Caco-2 (cell line): ENCODE measurements around the gene TMF1. TPM values are rescaled to one million over a fixed set of nuclear protein-coding genes. Genes with fewer than 3 reads are reported as not detected.
A peak's percentile ranks its signal among the peaks of the same experiment; 100 is the strongest.

Experiments used
- BruUV-seq: library from RNA; stranded (reverse); fragments of 400-500 nt; replicated peaks from 2 replicates; lab custom pipeline; 2021; lab: Mats Ljungman, UMichigan
- CTCF ChIA-PET: fragments of 300-600 bp; sonication (Branson Sonifier 250); formaldehyde crosslinking; loops from one replicate; lab custom pipeline; 2022; ENCODE audit warnings: antibody characterized with exemption; lab: Charles Lee
- POLR2A ChIA-PET: fragments of 300-600 bp; sonication (Branson Sonifier 250); formaldehyde crosslinking; loops from one replicate; lab custom pipeline; 2022; ENCODE audit warnings: antibody characterized with exemption; lab: Charles Lee
- DNase-seq, 2 experiments: peaks; one replicate each; pipeline versions ENCODE4 v3.0.0 to v3.0.0-alpha.2; 2020 to 2022
- H3K27me3 ChIP-seq: replicated peaks from 2 replicates; pipeline ENCODE4 v1.6.0; 2011; ENCODE audit warnings: low read length; ENCODE audit not compliant: control insufficient read depth, insufficient read depth
- H3K36me3 ChIP-seq: 2 replicates; pipeline ENCODE4 v1.5.1; 2011; ENCODE audit warnings: low read length; ENCODE audit not compliant: control insufficient read depth, insufficient read depth
- H3K4me1 ChIP-seq: fragments of 250-450 bp; sonication (Bioruptor Pico); 2 replicates; pipeline ENCODE4 v1.5.1; 2020; ENCODE audit warnings: mild to moderate bottlenecking
- H3K4me3 ChIP-seq: 2 replicates; pipeline ENCODE4 v1.5.1; 2011; ENCODE audit warnings: low read depth, mild to moderate bottlenecking, control low read depth, low read length
- H3K9me3 ChIP-seq: fragments of 250-450 bp; sonication (Bioruptor Pico); 2 replicates; pipeline ENCODE4 v1.5.1; 2020; ENCODE audit warnings: mild to moderate bottlenecking, moderate library complexity
- H3K27ac Mint-ChIP-seq: one replicate; pipeline ENCODE4 v1.8.0; 2022; ENCODE audit warnings: mixed read lengths; ENCODE audit not compliant: unreplicated experiment
- H3K27me3 Mint-ChIP-seq: one replicate; pipeline ENCODE4 v1.8.0; 2022; ENCODE audit warnings: mixed read lengths; ENCODE audit not compliant: insufficient read depth, unreplicated experiment
- H3K36me3 Mint-ChIP-seq: one replicate; pipeline ENCODE4 v1.8.0; 2022; ENCODE audit warnings: mild to moderate bottlenecking, mixed read lengths; ENCODE audit not compliant: insufficient read depth, unreplicated experiment
- H3K4me1 Mint-ChIP-seq: one replicate; pipeline ENCODE4 v1.8.0; 2022; ENCODE audit warnings: low read depth, mixed read lengths; ENCODE audit not compliant: unreplicated experiment
- H3K4me3 Mint-ChIP-seq: one replicate; pipeline ENCODE4 v1.8.0; 2022; ENCODE audit warnings: mild to moderate bottlenecking, moderate library complexity, mixed read lengths; ENCODE audit not compliant: unreplicated experiment
- H3K9me3 Mint-ChIP-seq: one replicate; pipeline ENCODE4 v1.8.0; 2022; ENCODE audit warnings: mixed read lengths; ENCODE audit not compliant: unreplicated experiment
- intact Hi-C: fragments of 100-400 bp; cut with micrococcal nuclease; formaldehyde crosslinking; loops from one replicate; pipeline ENCODE4 v1.10.0; 2022; ENCODE audit not compliant: unreplicated experiment
- total RNA-seq: library from RNA; stranded (reverse); gene quantifications from 2 replicates; pipeline ENCODE4 v1.2.3, GENCODE V29; 2022
- TF ChIP-seq, protein P1 (sequence below), 2 experiments: fragments of 200-600 bp in 1 of 2; IDR thresholded peaks; 1 replicate in 1 of 2; 2 replicates in 1 of 2; pipeline versions ENCODE4 v1.5.1 to v1.8.0; 2011 to 2022; ENCODE audit warnings: antibody characterized with exemption in 1 of 2, control low read depth in 1 of 2, inconsistent platforms in 1 of 2, low read depth in 1 of 2, low read length in 1 of 2, mild to moderate bottlenecking in 1 of 2, moderate library complexity in 1 of 2; ENCODE audit not compliant: insufficient read depth in 1 of 2, severe bottlenecking in 1 of 2, unreplicated experiment in 1 of 2

The TMF1 gene
- total RNA-seq, 1 experiment from 2014 or later = 30.2 TPM

DNA sequence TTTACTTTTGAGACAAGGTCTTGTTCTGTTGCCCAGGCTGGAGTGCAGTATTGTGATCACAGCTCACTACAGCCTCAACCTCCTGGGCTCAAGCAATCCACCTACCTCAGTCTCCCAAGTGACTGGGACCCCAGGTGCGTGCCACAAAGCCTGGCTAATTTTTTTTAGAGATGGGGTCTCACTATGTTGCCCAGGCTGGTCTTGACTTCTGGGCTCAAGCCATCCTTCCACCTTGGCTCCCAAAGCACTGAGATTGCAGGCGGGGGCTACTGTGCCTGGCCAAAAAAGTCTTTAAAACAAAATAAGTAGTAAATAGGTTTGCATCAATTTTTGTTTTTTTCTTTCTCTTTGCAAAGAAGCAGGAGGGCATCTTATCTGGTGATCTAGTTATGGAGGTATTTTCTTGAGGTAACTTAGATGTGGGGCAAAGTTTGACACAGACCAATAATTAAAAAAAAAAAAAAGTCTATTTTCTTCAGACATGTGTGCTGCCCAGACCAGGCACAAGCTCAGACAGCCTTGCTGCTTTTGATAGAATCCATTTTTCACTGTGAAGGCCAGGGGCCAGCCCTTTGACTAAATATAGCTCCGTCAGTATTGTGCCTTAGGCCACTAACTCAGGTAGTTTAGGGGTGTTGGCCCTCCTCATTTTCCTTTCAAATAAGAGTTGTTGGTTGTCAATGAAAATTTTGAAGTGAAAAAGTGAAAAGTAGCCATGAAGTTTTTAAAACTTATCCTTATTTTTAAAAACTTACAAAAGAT is 35.1 kb upstream of the TMF1 start:
- no TSS peak for BruUV-seq
- CTCF ChIA-PET = no interaction called here
- peaks cover 35% of the 10 kb centered on the region for H3K4me1 Mint-ChIP-seq

GRCh38 chr3:69085833-69086722 is 33.9 kb upstream of the TMF1 start:
- Mint-ChIP-seq H3K27me3 (no peaks in the 10 kb centered on the region), H3K36me3 (no peaks in the 10 kb centered on the region), H3K4me3 (peak overlapping the region; percentile 85), H3K27ac (peak overlapping the region; percentile 57), H3K9me3 (no peaks in the 10 kb centered on the region), H3K4me1 (peaks cover 35% of the 10 kb centered on the region)
- ChIA-PET POLR2A (interaction anchor here (0.6 kb wide), 1 partner anchor 1100 kb away, joined by 3 read pairs; no protein-coding TSS in a partner anchor), CTCF (interaction anchor here (0.7 kb wide), 1 partner anchor 996 kb away, joined by 4 read pairs; no protein-coding TSS in a partner anchor)
- Histone ChIP-seq H3K36me3 (no peaks in the 10 kb centered on the region), H3K4me3 (peak overlapping the region; percentile 92), H3K4me1 (peaks cover 11% of the 10 kb centered on the region), H3K9me3 (no peaks in the 10 kb centered on the region), H3K27me3 (no peaks in the 10 kb centered on the region)
- TF ChIP-seq, protein P1, sequence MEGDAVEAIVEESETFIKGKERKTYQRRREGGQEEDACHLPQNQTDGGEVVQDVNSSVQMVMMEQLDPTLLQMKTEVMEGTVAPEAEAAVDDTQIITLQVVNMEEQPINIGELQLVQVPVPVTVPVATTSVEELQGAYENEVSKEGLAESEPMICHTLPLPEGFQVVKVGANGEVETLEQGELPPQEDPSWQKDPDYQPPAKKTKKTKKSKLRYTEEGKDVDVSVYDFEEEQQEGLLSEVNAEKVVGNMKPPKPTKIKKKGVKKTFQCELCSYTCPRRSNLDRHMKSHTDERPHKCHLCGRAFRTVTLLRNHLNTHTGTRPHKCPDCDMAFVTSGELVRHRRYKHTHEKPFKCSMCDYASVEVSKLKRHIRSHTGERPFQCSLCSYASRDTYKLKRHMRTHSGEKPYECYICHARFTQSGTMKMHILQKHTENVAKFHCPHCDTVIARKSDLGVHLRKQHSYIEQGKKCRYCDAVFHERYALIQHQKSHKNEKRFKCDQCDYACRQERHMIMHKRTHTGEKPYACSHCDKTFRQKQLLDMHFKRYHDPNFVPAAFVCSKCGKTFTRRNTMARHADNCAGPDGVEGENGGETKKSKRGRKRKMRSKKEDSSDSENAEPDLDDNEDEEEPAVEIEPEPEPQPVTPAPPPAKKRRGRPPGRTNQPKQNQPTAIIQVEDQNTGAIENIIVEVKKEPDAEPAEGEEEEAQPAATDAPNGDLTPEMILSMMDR (IDR thresholded peaks at IDR 0.05; ENCODE audit: insufficient read depth in 1 of 2, low read depth in 1 of 2, low read length in 1 of 2, severe bottlenecking in 1 of 2, unreplicated experiment in 1 of 2) = no peak
- BruUV-seq = no TSS peak
- intact Hi-C loops = no loop called here
- DNase-seq = peak in 1 of 2 experiments; percentile 39

More for the DNA sequence above, 35.1 kb upstream of the TMF1 start:
- POLR2A ChIA-PET = no interaction called here
- intact Hi-C loops = no loop called here
- no peak overlapping the region for H3K4me3 Mint-ChIP-seq
- DNase-seq = no peak
- H3K36me3 Mint-ChIP-seq = no peaks in the 10 kb centered on the region
- no peaks in the 10 kb centered on the region for H3K9me3 Mint-ChIP-seq
- no peaks in the 10 kb centered on the region for H3K9me3 ChIP-seq
- no peaks in the 10 kb centered on the region for H3K27me3 ChIP-seq
- no peaks in the 10 kb centered on the region for H3K27me3 Mint-ChIP-seq
- H3K4me1 ChIP-seq = peaks cover 11% of the 10 kb centered on the region
- H3K27ac Mint-ChIP-seq = no peak overlapping the region
- no peak overlapping the region for H3K4me3 ChIP-seq
- no peaks in the 10 kb centered on the region for H3K36me3 ChIP-seq
- TF ChIP-seq, protein P1 (IDR thresholded peaks at IDR 0.05; ENCODE audit: insufficient read depth in 1 of 2, low read depth in 1 of 2, low read length in 1 of 2, severe bottlenecking in 1 of 2, unreplicated experiment in 1 of 2) = no peak

DNA sequence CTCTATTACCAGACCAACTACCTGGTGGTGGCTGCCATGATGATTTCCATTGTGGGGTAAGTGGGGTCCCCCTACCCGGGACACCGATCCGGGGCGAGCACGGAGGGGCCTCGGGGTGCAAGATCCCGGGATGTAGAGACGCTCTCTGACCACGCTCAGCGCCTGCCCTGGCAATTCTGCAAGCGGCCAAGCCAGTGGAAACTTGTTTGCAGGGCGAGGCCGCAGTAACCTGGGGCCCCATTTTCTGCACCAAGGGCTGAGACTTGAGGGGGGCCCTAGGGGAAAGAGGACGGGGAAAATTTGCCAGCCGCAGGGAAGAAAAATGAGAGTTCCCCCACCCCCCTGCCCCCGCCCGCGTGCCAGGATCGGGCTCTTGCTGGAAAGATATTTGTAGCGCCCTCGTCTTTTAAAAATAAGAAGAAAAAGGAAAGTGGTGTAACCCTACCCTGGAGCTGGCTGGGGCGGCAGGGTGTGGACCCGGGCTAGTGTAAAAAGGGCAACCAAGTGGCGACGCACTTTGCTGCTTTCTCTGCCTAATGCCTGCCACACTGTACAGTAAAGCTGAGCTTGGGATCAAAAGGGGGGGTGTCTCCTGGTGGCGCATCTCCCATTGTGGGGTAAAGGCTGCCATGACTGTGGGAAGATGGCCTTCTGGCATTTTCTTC is 33.2 kb upstream of the TMF1 start:
- Histone ChIP-seq H3K9me3 (no peaks in the 10 kb centered on the region), H3K36me3 (no peaks in the 10 kb centered on the region), H3K27me3 (no peaks in the 10 kb centered on the region), H3K4me1 (peaks cover 11% of the 10 kb centered on the region), H3K4me3 (peak overlapping the region; percentile 92)
- POLR2A ChIA-PET = interaction anchor here (0.6 kb wide), 1 partner anchor 1101 kb away, joined by 3 read pairs; no protein-coding TSS in a partner anchor
- H3K9me3 Mint-ChIP-seq = no peaks in the 10 kb centered on the region
- TF ChIP-seq, protein P1 (IDR thresholded peaks at IDR 0.05; ENCODE audit: insufficient read depth in 1 of 2, low read depth in 1 of 2, low read length in 1 of 2, severe bottlenecking in 1 of 2, unreplicated experiment in 1 of 2) = no peak
- DNase-seq = peak; percentile 9 to 35
- peak overlapping the region; percentile 85 for H3K4me3 Mint-ChIP-seq
- no peaks in the 10 kb centered on the region for H3K27me3 Mint-ChIP-seq
- no peaks in the 10 kb centered on the region for H3K36me3 Mint-ChIP-seq
- H3K27ac Mint-ChIP-seq = peak overlapping the region; percentile 57
- H3K4me1 Mint-ChIP-seq = peaks cover 29% of the 10 kb centered on the region
- intact Hi-C loops = no loop called here
- TSS peak; percentile 29 for BruUV-seq
- CTCF ChIA-PET = no interaction called here
